ENCODE data around the gene EPYC. TPM values are rescaled to one million over a fixed set of nuclear protein-coding genes. Genes with fewer than 3 reads are reported as not detected.

Gene EPYC
- total and polyA plus RNA-seq, 2 of the 13 experiments (the other 11 are each of a cell fraction or from before 2014, with no cell fraction given): not detected

GRCh38 chr12:90963946-90964345, 40.8 kb downstream of the EPYC start:
- Histone ChIP-seq H3K27me3 (ENCODE audit: control insufficient read depth in 1 of 2, insufficient read depth in 2 of 2, low read length in 2 of 2) (no peaks in the 10 kb centered on the region), H3K79me2 (ENCODE audit: insufficient read depth, low read length) (no peaks in the 10 kb centered on the region), H3K27ac (ENCODE audit: extremely low read length, insufficient read depth, low read length) (no peak overlapping the region), H3K9me3 (ENCODE audit: low read length) (no peaks in the 10 kb centered on the region), H3K4me2 (ENCODE audit: low read depth, low read length) (no peak overlapping the region), H3K9ac (ENCODE audit: insufficient read depth, low read depth, low read length) (no peak overlapping the region), H3K4me3 (replicated peaks in 1 of 3; ENCODE audit: insufficient read depth in 1 of 3, low read depth in 2 of 3, low read length in 3 of 3) (no peak overlapping the region), H4K20me1 (ENCODE audit: insufficient read depth, low read length) (no peaks in the 10 kb centered on the region), H3K4me1 (ENCODE audit: insufficient read depth, low read length) (no peaks in the 10 kb centered on the region), H3K36me3 (replicated peaks in 1 of 2; ENCODE audit: control insufficient read depth in 1 of 2, insufficient read depth in 2 of 2, low read length in 2 of 2) (no peaks in the 10 kb centered on the region), H2AFZ (ENCODE audit: low read length) (no peak overlapping the region)
- ChIA-PET POLR2A (no interaction called here), CTCF (ENCODE audit: low intra/inter-chr PET ratio, low total read pairs) (no interaction called here)
- BruUV-seq (replicated peaks): no TSS peak
- ATAC-seq (no peak), FAIRE-seq (no peak), DNase-seq (ENCODE audit: low spot score) (no peak)
- 2% methylated on average over 6 of the region's 6 CpGs for WGBS (ENCODE audit: low lambda C conversion rate)
- no peak for TF ChIP-seq ZC3H4 (CRISPR knock-in tag; IDR thresholded peaks at IDR 0.05; ENCODE audit: borderline replicate concordance)
- no peak for TF ChIP-seq ZFAT (CRISPR knock-in tag; conservative IDR thresholded peaks at IDR 0.05)
- no peak for TF ChIP-seq ATF7-NPFF (CRISPR knock-in tag; IDR thresholded peaks at IDR 0.05; ENCODE audit: low read depth)
- no peak for TF ChIP-seq ZNF788 (CRISPR knock-in tag; IDR thresholded peaks at IDR 0.05; ENCODE audit: borderline replicate concordance)
- no peak for TF ChIP-seq ZNF256 (CRISPR knock-in tag; conservative IDR thresholded peaks at IDR 0.05)
- no peak for TF ChIP-seq ZBTB8A (CRISPR knock-in tag; IDR thresholded peaks at IDR 0.05; ENCODE audit: borderline replicate concordance, low read depth)
- TF ChIP-seq GFI1 (CRISPR knock-in tag; IDR thresholded peaks at IDR 0.05; ENCODE audit: borderline replicate concordance): no peak
- TF ChIP-seq U2AF1 (optimal IDR thresholded peaks at IDR 0.05; ENCODE audit: low read depth, low read length): no peak
- no peak for TF ChIP-seq AHDC1 (CRISPR knock-in tag; IDR thresholded peaks at IDR 0.05; ENCODE audit: borderline replicate concordance)
- TF ChIP-seq ZNF7 (CRISPR knock-in tag; IDR thresholded peaks at IDR 0.05): no peak
- TF ChIP-seq CHD4 (IDR thresholded peaks at IDR 0.05; ENCODE audit: borderline replicate concordance, low read length): no peak
- TF ChIP-seq KLF12 (CRISPR knock-in tag; IDR thresholded peaks at IDR 0.05; ENCODE audit: borderline replicate concordance): no peak
- no peak for TF ChIP-seq ZNF121 (CRISPR knock-in tag; IDR thresholded peaks at IDR 0.05)
- TF ChIP-seq ZNF512 (CRISPR knock-in tag; IDR thresholded peaks at IDR 0.05): no peak
- TF ChIP-seq HHEX (CRISPR knock-in tag; IDR thresholded peaks at IDR 0.05): no peak
- no peak for TF ChIP-seq ZNF737 (CRISPR knock-in tag; IDR thresholded peaks at IDR 0.05; ENCODE audit: borderline replicate concordance)
- no peak for TF ChIP-seq ZNF746 (CRISPR knock-in tag; IDR thresholded peaks at IDR 0.05)
- intact Hi-C loops (cut with micrococcal nuclease; ENCODE audit: unreplicated experiment) (no loop called here), in situ Hi-C loops (cut with HindIII; ENCODE audit: extremely low pct_ligation_motif_present, low pct_unique_long_range_greater_than_20kb) (loop anchor here (25.0 kb wide), 1 partner anchor 373 kb away; no protein-coding TSS in a partner anchor)
